SK-N-SH (cell line): Measurements from ENCODE around the gene MAGEA3. TPM values are rescaled to one million over a fixed set of nuclear protein-coding genes. Genes with fewer than 3 reads are reported as not detected.
"Not testable (repeated sequence)": the region's sequence is repeated elsewhere in the genome, so short reads cannot be mapped to it uniquely, and the experiment has no call there.

Experiments used
- CTCF ChIA-PET: fragments of 300-600, 350-600 bp; formaldehyde crosslinking; extraction: SDS; loops from one replicate; lab custom pipeline; 2021; lab: Yijun Ruan, JAX
- POLR2A ChIA-PET: fragments of 350-600 bp; sonication (Branson Sonifier 250); formaldehyde crosslinking; extraction: SDS; loops from one replicate; lab custom pipeline; 2020; ENCODE audit warnings: antibody characterized with exemption, inconsistent platforms; lab: Yijun Ruan, JAX
- DNase-seq: peaks from one replicate; pipeline ENCODE4 v3.0.0; 2012
- H2AFZ ChIP-seq: fragments of 200-600 bp; sonication (generic); 2 replicates; pipeline ENCODE4 v1.8.1; 2016; ENCODE audit warnings: antibody characterized with exemption, mild to moderate bottlenecking, low read depth
- H3F3A ChIP-seq: fragments of 200-600 bp; sonication (generic); replicated peaks from 2 replicates; pipeline ENCODE3; 2016; ENCODE audit warnings: antibody characterized with exemption, mild to moderate bottlenecking; ENCODE audit not compliant: insufficient read depth
- H3K27ac ChIP-seq, 2 experiments: fragments of 200-500 bp in 1 of 2; fragments of 200-600 bp in 1 of 2; sonication (Bioruptor generic) in 1 of 2; sonication (generic), shearing (Covaris generic) in 1 of 2; 2 replicates each; pipeline versions ENCODE4 v1.5.1 to v1.6.1; 2014 to 2016; ENCODE audit warnings: low read depth in 2 of 2, inconsistent platforms in 1 of 2, low read length in 1 of 2, mild to moderate bottlenecking in 1 of 2, mixed read lengths in 1 of 2
- H3K27me3 ChIP-seq: fragments of 200-600 bp; sonication (generic), shearing (Covaris generic); 2 replicates; pipeline ENCODE4 v1.6.1; 2016; ENCODE audit warnings: mixed run types; ENCODE audit not compliant: insufficient read depth
- H3K36me3 ChIP-seq, 2 experiments: fragments of 200-500 bp in 1 of 2; fragments of 200-600 bp in 1 of 2; sonication (Bioruptor generic) in 1 of 2; sonication (generic) in 1 of 2; replicated peaks in 1 of 2; 2 replicates each; pipeline versions ENCODE3 to v1.5.1; 2014 to 2016; ENCODE audit warnings: low read length in 1 of 2, mild to moderate bottlenecking in 1 of 2; ENCODE audit not compliant: insufficient read depth in 2 of 2, control insufficient read depth in 1 of 2
- H3K4me1 ChIP-seq, 2 experiments: fragments of 200-500 bp in 1 of 2; fragments of 200-600 bp in 1 of 2; sonication (Bioruptor generic) in 1 of 2; sonication (generic), shearing (Covaris generic) in 1 of 2; 2 replicates each; pipeline versions ENCODE4 v1.5.1 to v1.6.1; 2014 to 2016; ENCODE audit warnings: low read depth in 1 of 2, low read length in 1 of 2, mixed run types in 1 of 2; ENCODE audit not compliant: insufficient read depth in 2 of 2, control insufficient read depth in 1 of 2
- H3K4me2 ChIP-seq: fragments of 200-600 bp; sonication (generic), shearing (Covaris generic); 2 replicates; pipeline ENCODE4 v1.6.1; 2017; ENCODE audit warnings: mixed run types
- H3K4me3 ChIP-seq, 2 experiments: fragments of 200-500 bp in 1 of 2; fragments of 200-600 bp in 1 of 2; sonication (Bioruptor generic) in 1 of 2; sonication (generic), shearing (Covaris generic) in 1 of 2; 2 replicates each; pipeline versions ENCODE4 v1.5.1 to v1.8.1; 2014 to 2016; ENCODE audit warnings: low read depth in 2 of 2, inconsistent platforms in 1 of 2, low read length in 1 of 2, mild to moderate bottlenecking in 1 of 2, mixed read lengths in 1 of 2, moderate library complexity in 1 of 2
- H3K79me2 ChIP-seq: fragments of 200-600 bp; sonication (generic); 2 replicates; pipeline ENCODE4 v1.8.1; 2017; ENCODE audit warnings: mild to moderate bottlenecking; ENCODE audit not compliant: insufficient read depth
- H3K9ac ChIP-seq: fragments of 200-600 bp; sonication (generic); 2 replicates; pipeline ENCODE4 v1.6.1; 2017; ENCODE audit warnings: mixed run types
- H3K9me2 ChIP-seq: fragments of 200-600 bp; sonication (generic); 2 replicates; pipeline ENCODE4 v1.6.1; 2017; ENCODE audit warnings: mixed run types
- H3K9me3 ChIP-seq: fragments of 200-600 bp; sonication (generic); 2 replicates; pipeline ENCODE4 v1.6.1; 2017; ENCODE audit warnings: mixed run types, mild to moderate bottlenecking, moderate library complexity
- H4K20me1 ChIP-seq: fragments of 200-600 bp; sonication (generic); 2 replicates; pipeline ENCODE4 v1.6.1; 2017; ENCODE audit warnings: mild to moderate bottlenecking, mixed run types; ENCODE audit not compliant: insufficient read depth
- CHD2 ChIP-seq: fragments of 150-350 bp; IDR thresholded peaks from 2 replicates; pipeline ENCODE4 v1.6.1; 2018; ENCODE audit warnings: low read length; ENCODE audit not compliant: partially characterized antibody
- ELF1 ChIP-seq: IDR thresholded peaks from 2 replicates; pipeline ENCODE4 v1.4.0; 2012
- EP300 ChIP-seq, 2 experiments: IDR thresholded peaks; 2 replicates each; pipeline versions ENCODE4 v1.4.0 to v1.6.1; 2012; ENCODE audit warnings: borderline replicate concordance in 1 of 2, low read depth in 1 of 2, low read length in 1 of 2
- FOSL2 ChIP-seq: IDR thresholded peaks from 2 replicates; pipeline ENCODE4 v1.4.0; 2012; ENCODE audit warnings: low read depth, mild to moderate bottlenecking, moderate library complexity, borderline replicate concordance
- FOXJ3 ChIP-seq: sonication (generic); formaldehyde crosslinking; IDR thresholded peaks from 2 replicates; pipeline ENCODE4 v1.5.1; 2020; ENCODE audit warnings: mild to moderate bottlenecking, missing genetic modification reagents
- GATA2 ChIP-seq: sonication (generic); formaldehyde crosslinking; IDR thresholded peaks from 2 replicates; pipeline ENCODE4 v1.5.0; 2020; ENCODE audit warnings: mild to moderate bottlenecking, missing genetic modification reagents
- MEF2A ChIP-seq: IDR thresholded peaks from 2 replicates; pipeline ENCODE4 v1.4.0; 2012; ENCODE audit warnings: low read depth, borderline replicate concordance
- NRF1 ChIP-seq: IDR thresholded peaks from 2 replicates; pipeline ENCODE4 v1.6.1; 2012; ENCODE audit warnings: low read depth, mild to moderate bottlenecking, low read length
- RAD21 ChIP-seq: IDR thresholded peaks from 2 replicates; pipeline ENCODE4 v1.6.1; 2012; ENCODE audit warnings: mild to moderate bottlenecking, low read length
- RFX5 ChIP-seq: IDR thresholded peaks from 2 replicates; pipeline ENCODE4 v1.6.1; 2012; ENCODE audit warnings: mild to moderate bottlenecking, improper control_type of control experiment, low read length
- SIN3A ChIP-seq: IDR thresholded peaks from 2 replicates; pipeline ENCODE4 v1.6.1; 2012; ENCODE audit warnings: low read depth, mild to moderate bottlenecking, low read length, moderate library complexity, borderline replicate concordance
- TAF1 ChIP-seq: IDR thresholded peaks from 2 replicates; pipeline ENCODE4 v1.6.1; 2012; ENCODE audit warnings: low read depth, mild to moderate bottlenecking, low read length, moderate library complexity, borderline replicate concordance
- TEAD4 ChIP-seq: IDR thresholded peaks from 2 replicates; pipeline ENCODE4 v1.4.0; 2012; ENCODE audit warnings: mild to moderate bottlenecking, borderline replicate concordance; ENCODE audit not compliant: insufficient read depth
- WGBS: methylation state at CpG from one replicate; pipeline ENCODE4 v1.1.6; 2017; ENCODE audit warnings: low lambda C conversion rate; 5-methylcytosine and 5-hydroxymethylcytosine counted together
- polyA plus RNA-seq, 3 experiments: library from polyadenylated mRNA; depleted of rRNA; stranded (reverse); fragments of >200 nt; gene quantifications; 2 replicates each; pipeline ENCODE4 v1.2.3, GENCODE V29; 2012
- TF ChIP-seq, protein P1 (sequence below): fragments of 200-600 bp; sonication (generic); IDR thresholded peaks from 2 replicates; pipeline ENCODE4 v1.6.1; 2017; ENCODE audit warnings: antibody characterized with exemption, mild to moderate bottlenecking, moderate library complexity
- TF ChIP-seq, protein P2 (sequence below): IDR thresholded peaks from 2 replicates; pipeline ENCODE4; 2012
- TF ChIP-seq, protein P3 (sequence below): fragments of 150-350 bp; IDR thresholded peaks from 2 replicates; pipeline ENCODE4 v1.6.1; 2016; ENCODE audit warnings: mild to moderate bottlenecking, low read depth, low read length
- TF ChIP-seq, protein P4 (sequence below): IDR thresholded peaks from 2 replicates; pipeline ENCODE4 v1.4.0; 2012; ENCODE audit warnings: low read depth
- TF ChIP-seq, protein P5 (sequence below): IDR thresholded peaks from 2 replicates; pipeline ENCODE4 v1.4.0; 2012; ENCODE audit warnings: low read depth, borderline replicate concordance

The MAGEA3 gene, protein sequence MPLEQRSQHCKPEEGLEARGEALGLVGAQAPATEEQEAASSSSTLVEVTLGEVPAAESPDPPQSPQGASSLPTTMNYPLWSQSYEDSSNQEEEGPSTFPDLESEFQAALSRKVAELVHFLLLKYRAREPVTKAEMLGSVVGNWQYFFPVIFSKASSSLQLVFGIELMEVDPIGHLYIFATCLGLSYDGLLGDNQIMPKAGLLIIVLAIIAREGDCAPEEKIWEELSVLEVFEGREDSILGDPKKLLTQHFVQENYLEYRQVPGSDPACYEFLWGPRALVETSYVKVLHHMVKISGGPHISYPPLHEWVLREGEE
- polyA plus RNA-seq (2012; rRNA removed): 84.2 and 107 TPM in 2 replicates
- 81.3 and 93.6 TPM in 2 replicates for polyA plus RNA-seq (2012; cell fraction: cytosol; rRNA removed)
- polyA plus RNA-seq (2012; cell fraction: nucleus; rRNA removed): 46.8 and 66.3 TPM in 2 replicates

DNA sequence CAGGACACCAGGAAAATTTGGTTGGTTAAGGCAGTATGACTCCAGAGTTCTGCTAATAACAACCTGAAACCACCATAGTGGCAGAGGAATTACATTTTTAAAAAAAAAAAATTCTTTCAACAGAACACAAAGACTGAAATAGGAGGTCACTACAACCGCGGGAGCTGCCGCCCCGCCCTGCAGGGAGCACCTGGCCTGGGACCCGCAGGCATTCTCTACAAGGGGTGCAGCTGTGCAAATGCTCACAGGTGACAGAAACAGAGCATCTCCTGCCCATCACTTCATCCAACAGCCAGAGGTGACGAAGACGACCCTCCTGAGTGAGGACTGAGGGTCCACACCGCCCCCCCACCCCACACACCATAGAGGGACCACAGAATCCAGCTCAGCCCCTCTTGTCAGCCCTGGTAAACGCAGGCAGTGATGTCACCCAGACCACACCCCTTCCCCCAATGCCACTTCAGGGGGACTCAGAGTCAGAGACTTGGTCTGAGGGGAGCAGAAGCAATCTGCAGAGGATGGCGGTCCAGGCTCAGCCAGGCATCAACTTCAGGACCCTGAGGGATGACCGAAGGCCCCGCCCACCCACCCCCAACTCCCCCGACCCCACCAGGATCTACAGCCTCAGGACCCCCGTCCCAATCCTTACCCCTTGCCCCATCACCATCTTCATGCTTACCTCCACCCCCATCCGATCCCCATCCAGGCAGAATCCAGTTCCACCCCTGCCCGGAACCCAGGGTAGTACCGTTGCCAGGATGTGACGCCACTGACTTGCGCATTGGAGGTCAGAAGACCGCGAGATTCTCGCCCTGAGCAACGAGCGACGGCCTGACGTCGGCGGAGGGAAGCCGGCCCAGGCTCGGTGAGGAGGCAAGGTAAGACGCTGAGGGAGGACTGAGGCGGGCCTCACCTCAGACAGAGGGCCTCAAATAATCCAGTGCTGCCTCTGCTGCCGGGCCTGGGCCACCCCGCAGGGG is at the start of gene MAGEA3:
MAGEA3 (plus strand) TSS at position 843 of the 980 bp plus-strand sequence. CDS start 2,039 bp downstream, outside the sequence.
- POLR2A ChIA-PET, H3K9me3 ChIP-seq, H3K79me2 ChIP-seq, H4K20me1 ChIP-seq, H2AFZ ChIP-seq, H3K9me2 ChIP-seq, H3K4me2 ChIP-seq, CTCF ChIA-PET, H3K27ac ChIP-seq, DNase-seq, H3K27me3 ChIP-seq, H3K36me3 ChIP-seq, H3K4me1 ChIP-seq, H3F3A ChIP-seq: not testable (repeated sequence)
- H3K4me3 ChIP-seq: peak within 1 kb of the TSS in 1 of 2 experiments; percentile 44; a peak in 2 of 4 replicates
- peak within 1 kb of the TSS; percentile 51; the same call in 1 of the 2 replicates for H3K9ac ChIP-seq
- WGBS: no CpG with 5 or more reads among the region's 34 CpGs

DNA sequence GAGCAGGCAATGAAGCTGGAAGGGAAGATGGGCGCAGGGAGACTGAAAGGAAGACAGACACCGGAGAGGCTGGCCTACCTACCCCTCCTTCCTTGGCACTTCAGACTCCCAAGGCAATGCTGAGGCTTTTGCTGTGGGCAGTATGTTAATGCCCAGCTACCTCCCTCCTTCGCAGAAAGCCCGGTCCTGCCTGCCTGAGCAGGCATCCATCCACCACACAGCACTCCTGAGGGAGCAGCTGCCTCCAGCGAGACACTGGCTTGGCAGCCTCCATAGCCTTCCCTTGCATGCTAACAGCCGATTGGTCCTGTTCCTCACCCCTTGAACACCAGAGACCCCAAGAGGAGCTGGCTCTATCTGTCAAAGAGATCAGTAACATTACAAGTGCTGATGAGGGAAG is 46.5 kb upstream of the MAGEA3 start:
- DNase-seq: no peak
- H3K4me2 ChIP-seq: no peak overlapping the region
- no peaks in the 10 kb centered on the region for H3K4me1 ChIP-seq
- no peaks in the 10 kb centered on the region for H3K27me3 ChIP-seq
- H3K9ac ChIP-seq: no peak overlapping the region
- H3K9me3 ChIP-seq: no peaks in the 10 kb centered on the region
- H3K36me3 ChIP-seq: no peaks in the 10 kb centered on the region
- no peak overlapping the region for H3K27ac ChIP-seq
- no peaks in the 10 kb centered on the region for H4K20me1 ChIP-seq
- no peak overlapping the region for H2AFZ ChIP-seq
- H3F3A ChIP-seq: no peaks in the 10 kb centered on the region
- WGBS: 37% methylated on average over 2 of the region's 6 CpGs
- no peak overlapping the region for H3K4me3 ChIP-seq
- ChIA-PET CTCF (interaction anchor here (1.1 to 6.4 kb wide), 4 partner anchors 12 to 169 kb away, joined by 4 to 45 read pairs (median 5); no protein-coding TSS in a partner anchor), POLR2A (no interaction called here)
- no peaks in the 10 kb centered on the region for H3K79me2 ChIP-seq
- H3K9me2 ChIP-seq: no peaks in the 10 kb centered on the region
- no peak for TF ChIP-seq MEF2A
- no peak for TF ChIP-seq SIN3A
- TF ChIP-seq NRF1: no peak
- TF ChIP-seq, protein P1, sequence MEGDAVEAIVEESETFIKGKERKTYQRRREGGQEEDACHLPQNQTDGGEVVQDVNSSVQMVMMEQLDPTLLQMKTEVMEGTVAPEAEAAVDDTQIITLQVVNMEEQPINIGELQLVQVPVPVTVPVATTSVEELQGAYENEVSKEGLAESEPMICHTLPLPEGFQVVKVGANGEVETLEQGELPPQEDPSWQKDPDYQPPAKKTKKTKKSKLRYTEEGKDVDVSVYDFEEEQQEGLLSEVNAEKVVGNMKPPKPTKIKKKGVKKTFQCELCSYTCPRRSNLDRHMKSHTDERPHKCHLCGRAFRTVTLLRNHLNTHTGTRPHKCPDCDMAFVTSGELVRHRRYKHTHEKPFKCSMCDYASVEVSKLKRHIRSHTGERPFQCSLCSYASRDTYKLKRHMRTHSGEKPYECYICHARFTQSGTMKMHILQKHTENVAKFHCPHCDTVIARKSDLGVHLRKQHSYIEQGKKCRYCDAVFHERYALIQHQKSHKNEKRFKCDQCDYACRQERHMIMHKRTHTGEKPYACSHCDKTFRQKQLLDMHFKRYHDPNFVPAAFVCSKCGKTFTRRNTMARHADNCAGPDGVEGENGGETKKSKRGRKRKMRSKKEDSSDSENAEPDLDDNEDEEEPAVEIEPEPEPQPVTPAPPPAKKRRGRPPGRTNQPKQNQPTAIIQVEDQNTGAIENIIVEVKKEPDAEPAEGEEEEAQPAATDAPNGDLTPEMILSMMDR: no peak
- TF ChIP-seq, protein P2, sequence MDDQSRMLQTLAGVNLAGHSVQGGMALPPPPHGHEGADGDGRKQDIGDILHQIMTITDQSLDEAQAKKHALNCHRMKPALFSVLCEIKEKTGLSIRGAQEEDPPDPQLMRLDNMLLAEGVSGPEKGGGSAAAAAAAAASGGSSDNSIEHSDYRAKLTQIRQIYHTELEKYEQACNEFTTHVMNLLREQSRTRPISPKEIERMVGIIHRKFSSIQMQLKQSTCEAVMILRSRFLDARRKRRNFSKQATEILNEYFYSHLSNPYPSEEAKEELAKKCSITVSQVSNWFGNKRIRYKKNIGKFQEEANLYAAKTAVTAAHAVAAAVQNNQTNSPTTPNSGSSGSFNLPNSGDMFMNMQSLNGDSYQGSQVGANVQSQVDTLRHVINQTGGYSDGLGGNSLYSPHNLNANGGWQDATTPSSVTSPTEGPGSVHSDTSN: no peak
- TF ChIP-seq, protein P3, sequence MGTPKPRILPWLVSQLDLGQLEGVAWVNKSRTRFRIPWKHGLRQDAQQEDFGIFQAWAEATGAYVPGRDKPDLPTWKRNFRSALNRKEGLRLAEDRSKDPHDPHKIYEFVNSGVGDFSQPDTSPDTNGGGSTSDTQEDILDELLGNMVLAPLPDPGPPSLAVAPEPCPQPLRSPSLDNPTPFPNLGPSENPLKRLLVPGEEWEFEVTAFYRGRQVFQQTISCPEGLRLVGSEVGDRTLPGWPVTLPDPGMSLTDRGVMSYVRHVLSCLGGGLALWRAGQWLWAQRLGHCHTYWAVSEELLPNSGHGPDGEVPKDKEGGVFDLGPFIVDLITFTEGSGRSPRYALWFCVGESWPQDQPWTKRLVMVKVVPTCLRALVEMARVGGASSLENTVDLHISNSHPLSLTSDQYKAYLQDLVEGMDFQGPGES: no peak
- no peak for TF ChIP-seq TEAD4
- TF ChIP-seq CHD2: no peak
- no peak for TF ChIP-seq TAF1
- no peak for TF ChIP-seq FOSL2
- TF ChIP-seq EP300 (IDR thresholded peaks at IDR 0.05; ENCODE audit: borderline replicate concordance in 1 of 2, low read depth in 1 of 2, low read length in 1 of 2): no peak
- TF ChIP-seq RFX5: no peak
- no peak for TF ChIP-seq GATA2
- TF ChIP-seq, protein P4, sequence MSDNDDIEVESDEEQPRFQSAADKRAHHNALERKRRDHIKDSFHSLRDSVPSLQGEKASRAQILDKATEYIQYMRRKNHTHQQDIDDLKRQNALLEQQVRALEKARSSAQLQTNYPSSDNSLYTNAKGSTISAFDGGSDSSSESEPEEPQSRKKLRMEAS: no peak
- TF ChIP-seq FOXJ3: no peak
- TF ChIP-seq ELF1: no peak
- TF ChIP-seq, protein P5, sequence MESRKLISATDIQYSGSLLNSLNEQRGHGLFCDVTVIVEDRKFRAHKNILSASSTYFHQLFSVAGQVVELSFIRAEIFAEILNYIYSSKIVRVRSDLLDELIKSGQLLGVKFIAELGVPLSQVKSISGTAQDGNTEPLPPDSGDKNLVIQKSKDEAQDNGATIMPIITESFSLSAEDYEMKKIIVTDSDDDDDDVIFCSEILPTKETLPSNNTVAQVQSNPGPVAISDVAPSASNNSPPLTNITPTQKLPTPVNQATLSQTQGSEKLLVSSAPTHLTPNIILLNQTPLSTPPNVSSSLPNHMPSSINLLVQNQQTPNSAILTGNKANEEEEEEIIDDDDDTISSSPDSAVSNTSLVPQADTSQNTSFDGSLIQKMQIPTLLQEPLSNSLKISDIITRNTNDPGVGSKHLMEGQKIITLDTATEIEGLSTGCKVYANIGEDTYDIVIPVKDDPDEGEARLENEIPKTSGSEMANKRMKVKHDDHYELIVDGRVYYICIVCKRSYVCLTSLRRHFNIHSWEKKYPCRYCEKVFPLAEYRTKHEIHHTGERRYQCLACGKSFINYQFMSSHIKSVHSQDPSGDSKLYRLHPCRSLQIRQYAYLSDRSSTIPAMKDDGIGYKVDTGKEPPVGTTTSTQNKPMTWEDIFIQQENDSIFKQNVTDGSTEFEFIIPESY: no peak
- TF ChIP-seq RAD21: no peak
